Activated T-cell treated with anti-CD3 and anti-CD28 coated beads, Interleukin-2, amount 50 U/mL, for 72 hours (primary cell): ENCODE measurements around the gene AASDH. TPM values are rescaled to one million over a fixed set of nuclear protein-coding genes. Genes with fewer than 3 reads are reported as not detected.
A peak's percentile ranks its signal among the peaks of the same experiment; 100 is the strongest.

ENCODE experiments used
- ATAC-seq, 2 donors: fragments of 150-1000 bp; cut with Tn5 transposase; replicated peaks in 1 of 2; 2 replicates each; pipeline ENCODE4 v1.10.0; 2021; ENCODE audit warnings: moderate library complexity in 2 of 2, mild to moderate bottlenecking in 1 of 2
- DNase-seq, 2 donors: peaks; one replicate each; pipeline ENCODE4 v3.0.0; 2021 to 2022; ENCODE audit warnings: mixed read lengths in 1 of 2
- H3K27ac Mint-ChIP-seq: one replicate; pipeline ENCODE4 v1.8.0; 2022; ENCODE audit warnings: mild to moderate bottlenecking, moderate library complexity, mixed read lengths
- H3K27me3 Mint-ChIP-seq: one replicate; pipeline ENCODE4 v1.8.0; 2022; ENCODE audit warnings: low read depth, mixed read lengths
- H3K36me3 Mint-ChIP-seq, 2 donors: one replicate each; pipeline ENCODE4 v1.8.0; 2022; ENCODE audit warnings: mixed read lengths in 2 of 2, mild to moderate bottlenecking in 1 of 2; ENCODE audit not compliant: insufficient read depth in 2 of 2
- H3K4me1 Mint-ChIP-seq: one replicate; pipeline ENCODE4 v1.8.0; 2022; ENCODE audit warnings: low read depth, mixed read lengths
- H3K4me3 Mint-ChIP-seq, 2 donors: one replicate each; pipeline ENCODE4 v1.8.0; 2022; ENCODE audit warnings: mild to moderate bottlenecking in 2 of 2, mixed read lengths in 2 of 2, moderate library complexity in 2 of 2
- H3K9me3 Mint-ChIP-seq, 2 donors: one replicate each; pipeline ENCODE4 v1.8.0; 2022; ENCODE audit warnings: mixed read lengths in 2 of 2
- total RNA-seq, 2 donors: library from RNA; stranded (reverse); gene quantifications; one replicate each; pipeline ENCODE4 v1.2.3, GENCODE V29; 2022

Gene AASDH
- total RNA-seq = 10 to 100 TPM; 17.6 to 18.4 TPM

- peak; percentile 94 to 95 for ATAC-seq
- peaks cover 40% of the 10 kb centered on the region for H3K4me1 Mint-ChIP-seq
- peak within 1 kb of the TSS; percentile 98 to 99 for H3K4me3 Mint-ChIP-seq
- peak; percentile 93 to 95 for DNase-seq
- no peaks in the 10 kb centered on the region for H3K27me3 Mint-ChIP-seq
- peaks cover 4 to 5% of the 10 kb centered on the region in 2 donors for H3K36me3 Mint-ChIP-seq
- peak within 1 kb of the TSS; percentile 97 for H3K27ac Mint-ChIP-seq
- no peaks in the 10 kb centered on the region for H3K9me3 Mint-ChIP-seq
These were observed at the start of gene AASDH for GRCh38 chr4:56387023-56388001. Gene AASDH (minus strand): TSS chr4:56387491. CDS start chr4:56384299, 3,192 bp downstream.

GRCh38 chr4:56435140-56435926, 48.0 kb upstream of the AASDH start, which contains the start of gene PPAT:
Gene PPAT (minus strand): TSS chr4:56435615. CDS start chr4:56435477, 138 bp downstream.
- ATAC-seq = peak; percentile 83 to 84
- H3K36me3 Mint-ChIP-seq = peaks cover 6 to 16% of the 10 kb centered on the region in 2 donors
- H3K4me1 Mint-ChIP-seq = peaks cover 75% of the 10 kb centered on the region
- no peaks in the 10 kb centered on the region for H3K27me3 Mint-ChIP-seq
- H3K27ac Mint-ChIP-seq = peak within 1 kb of the TSS; percentile 93
- H3K4me3 Mint-ChIP-seq = peak within 1 kb of the TSS; percentile 88 to 100
- no peaks in the 10 kb centered on the region for H3K9me3 Mint-ChIP-seq
- peak; percentile 99 for DNase-seq

- no peaks in the 10 kb centered on the region for H3K9me3 Mint-ChIP-seq
- H3K27me3 Mint-ChIP-seq = no peaks in the 10 kb centered on the region
- peak overlapping the region; percentile 77 for H3K27ac Mint-ChIP-seq
- peaks cover 75% of the 10 kb centered on the region for H3K4me1 Mint-ChIP-seq
- H3K36me3 Mint-ChIP-seq = peaks cover 6 to 14% of the 10 kb centered on the region in 2 donors
- DNase-seq (peak; percentile 40 to 46), ATAC-seq (no peak)
- peak overlapping the region; percentile 88 to 100 for H3K4me3 Mint-ChIP-seq
These were observed 47.4 kb upstream of the AASDH start for GRCh38 chr4:56434599-56435139.

- no peak for DNase-seq
- H3K27ac Mint-ChIP-seq = no peak overlapping the region
- peaks cover 6 to 9% of the 10 kb centered on the region in 2 donors for H3K36me3 Mint-ChIP-seq
- no peaks in the 10 kb centered on the region for H3K9me3 Mint-ChIP-seq
- peak overlapping the region; percentile 88 to 100 for H3K4me3 Mint-ChIP-seq
- ATAC-seq = no peak
- H3K27me3 Mint-ChIP-seq = no peaks in the 10 kb centered on the region
- H3K4me1 Mint-ChIP-seq = peaks cover 75% of the 10 kb centered on the region
These were observed 46.0 kb upstream of the AASDH start for GRCh38 chr4:56433280-56433679.

DNA sequence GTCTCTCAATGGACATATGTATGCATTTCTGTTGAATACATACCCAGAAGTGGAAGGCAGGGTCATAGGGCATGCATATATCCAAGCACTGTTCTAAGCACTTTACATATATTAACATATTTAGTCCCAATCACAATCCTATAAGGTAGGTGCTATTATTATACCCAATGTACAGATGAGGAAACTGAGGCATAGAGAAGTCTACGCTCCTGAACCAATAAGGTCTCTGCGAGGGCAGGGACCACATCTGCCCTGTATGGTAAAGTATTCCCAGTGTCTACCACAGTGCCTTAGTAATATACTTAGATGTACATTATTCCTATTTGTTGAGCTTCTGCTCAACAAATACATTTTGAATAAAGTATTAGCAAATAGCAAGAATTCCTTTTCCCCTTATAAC, 42.9 kb upstream of the AASDH start:
- H3K4me1 Mint-ChIP-seq = peaks cover 89% of the 10 kb centered on the region
- no peak overlapping the region for H3K4me3 Mint-ChIP-seq
- no peaks in the 10 kb centered on the region for H3K27me3 Mint-ChIP-seq
- peaks cover 2 to 5% of the 10 kb centered on the region in 2 donors for H3K36me3 Mint-ChIP-seq
- ATAC-seq (no peak), DNase-seq (no peak)
- peaks cover 0 to 2% of the 10 kb centered on the region in 2 donors for H3K9me3 Mint-ChIP-seq
- H3K27ac Mint-ChIP-seq = no peak overlapping the region

DNA sequence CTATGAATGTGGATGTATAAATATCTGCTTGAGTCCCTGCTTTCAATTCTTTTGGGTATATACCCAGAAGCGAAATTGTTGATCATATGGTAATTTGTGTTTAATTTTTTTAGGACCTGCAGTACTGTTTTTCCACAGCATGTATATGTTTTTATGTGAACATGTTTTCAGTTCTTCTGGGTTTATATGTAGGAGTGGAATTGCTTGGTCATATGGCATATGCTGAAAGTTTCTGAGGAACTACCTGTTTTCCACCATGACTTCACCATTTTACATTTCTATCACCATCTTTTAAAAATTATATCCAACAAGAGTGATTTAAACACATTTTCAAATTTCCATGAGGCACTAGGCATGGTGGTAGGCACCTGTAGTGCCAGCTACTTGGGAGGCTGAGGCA, 39.9 kb upstream of the AASDH start:
- peaks cover 67% of the 10 kb centered on the region for H3K4me1 Mint-ChIP-seq
- H3K27ac Mint-ChIP-seq = no peak overlapping the region

DNA sequence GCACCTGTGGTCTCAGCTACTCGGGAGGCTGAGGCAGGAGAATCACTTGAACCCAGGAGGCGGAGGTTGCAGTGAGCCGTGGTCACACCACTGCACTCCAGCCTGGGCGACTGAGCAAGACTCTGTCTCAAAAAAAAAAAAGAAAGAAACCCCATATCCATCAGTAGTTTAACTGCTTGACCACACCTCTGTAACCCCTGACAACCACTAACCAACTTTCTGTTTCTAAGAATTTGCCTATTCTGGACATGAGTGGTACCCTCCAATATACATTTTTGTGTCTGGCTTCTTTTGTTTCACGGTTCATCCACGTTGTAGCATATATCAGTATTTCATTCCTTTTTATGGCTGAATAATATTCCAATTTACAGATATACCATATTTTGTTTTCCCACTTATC, 39.0 kb upstream of the AASDH start:
- peaks cover 0 to 2% of the 10 kb centered on the region in 2 donors for H3K9me3 Mint-ChIP-seq

More for the DNA sequence above, 39.9 kb upstream of the AASDH start:
- Mint-ChIP-seq H3K27me3 (no peaks in the 10 kb centered on the region), H3K36me3 (peaks cover 2 to 5% of the 10 kb centered on the region in 2 donors), H3K4me3 (no peak overlapping the region), H3K9me3 (peaks cover 0 to 2% of the 10 kb centered on the region in 2 donors)
- ATAC-seq = no peak
- no peak for DNase-seq

GRCh38 chr4:56425518-56425917, 38.2 kb upstream of the AASDH start:
- Mint-ChIP-seq H3K27ac (no peak overlapping the region), H3K36me3 (peaks cover 2 to 5% of the 10 kb centered on the region in 2 donors), H3K4me1 (peaks cover 51% of the 10 kb centered on the region), H3K27me3 (no peaks in the 10 kb centered on the region), H3K9me3 (peaks cover 0 to 2% of the 10 kb centered on the region in 2 donors), H3K4me3 (no peak overlapping the region)
- ATAC-seq (no peak), DNase-seq (no peak)

More for the DNA sequence above, 39.0 kb upstream of the AASDH start:
- no peak for ATAC-seq
- H3K4me1 Mint-ChIP-seq = peaks cover 58% of the 10 kb centered on the region
- no peak for DNase-seq
- no peak overlapping the region for H3K4me3 Mint-ChIP-seq
- peaks cover 2 to 5% of the 10 kb centered on the region in 2 donors for H3K36me3 Mint-ChIP-seq
- H3K27me3 Mint-ChIP-seq = no peaks in the 10 kb centered on the region
- no peak overlapping the region for H3K27ac Mint-ChIP-seq

DNA sequence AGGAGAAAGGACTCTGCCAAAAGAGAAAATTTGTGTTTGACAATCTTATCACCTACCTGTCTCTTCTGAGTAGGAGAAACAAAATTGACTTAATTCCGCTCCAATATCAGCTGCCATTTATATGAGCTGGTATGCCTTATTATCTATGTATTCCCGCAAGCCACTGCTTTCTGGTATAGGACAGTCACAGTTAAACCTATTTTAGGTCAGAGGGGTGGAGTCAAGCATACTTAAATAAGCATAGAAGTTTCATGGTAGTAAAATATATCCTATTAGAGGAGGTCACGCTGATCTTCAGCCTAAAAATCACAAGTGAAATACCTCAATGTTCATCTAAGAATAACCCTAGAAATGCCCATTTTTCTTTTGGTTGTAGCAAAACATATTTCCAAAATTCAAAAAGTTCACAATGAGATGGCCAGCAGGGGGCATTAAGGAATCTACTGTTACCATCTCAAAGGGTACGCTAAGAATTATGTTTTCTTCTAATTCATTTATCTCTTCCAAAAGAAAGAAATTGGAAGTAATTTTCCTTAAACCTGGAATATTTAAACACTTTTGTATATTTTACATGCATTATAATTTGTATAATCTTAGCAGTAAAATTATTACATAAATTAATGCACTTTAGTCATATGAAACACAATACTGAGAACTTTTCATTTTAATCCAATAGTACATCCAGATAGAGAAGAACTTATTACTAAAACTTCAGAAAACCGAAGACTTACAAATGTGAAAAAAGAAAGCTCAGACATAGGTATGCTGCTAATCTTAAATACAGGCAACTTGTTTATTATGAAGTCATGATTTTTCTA, 37.6 kb upstream of the AASDH start:
- Mint-ChIP-seq H3K4me3 (no peak overlapping the region), H3K27me3 (no peaks in the 10 kb centered on the region), H3K9me3 (peaks cover 0 to 2% of the 10 kb centered on the region in 2 donors), H3K36me3 (peaks cover 2 to 5% of the 10 kb centered on the region in 2 donors), H3K27ac (no peak overlapping the region), H3K4me1 (peaks cover 44% of the 10 kb centered on the region)
- DNase-seq (peak; percentile 35 to 41), ATAC-seq (no peak)

- ATAC-seq (no peak), DNase-seq (no peak)
- H3K4me3 Mint-ChIP-seq = no peak overlapping the region
- H3K36me3 Mint-ChIP-seq = peaks cover 2 to 5% of the 10 kb centered on the region in 2 donors
- peaks cover 0 to 2% of the 10 kb centered on the region in 2 donors for H3K9me3 Mint-ChIP-seq
- H3K27me3 Mint-ChIP-seq = no peaks in the 10 kb centered on the region
- no peak overlapping the region for H3K27ac Mint-ChIP-seq
- peaks cover 37% of the 10 kb centered on the region for H3K4me1 Mint-ChIP-seq
These were observed 36.9 kb upstream of the AASDH start for GRCh38 chr4:56424176-56424575.

DNA sequence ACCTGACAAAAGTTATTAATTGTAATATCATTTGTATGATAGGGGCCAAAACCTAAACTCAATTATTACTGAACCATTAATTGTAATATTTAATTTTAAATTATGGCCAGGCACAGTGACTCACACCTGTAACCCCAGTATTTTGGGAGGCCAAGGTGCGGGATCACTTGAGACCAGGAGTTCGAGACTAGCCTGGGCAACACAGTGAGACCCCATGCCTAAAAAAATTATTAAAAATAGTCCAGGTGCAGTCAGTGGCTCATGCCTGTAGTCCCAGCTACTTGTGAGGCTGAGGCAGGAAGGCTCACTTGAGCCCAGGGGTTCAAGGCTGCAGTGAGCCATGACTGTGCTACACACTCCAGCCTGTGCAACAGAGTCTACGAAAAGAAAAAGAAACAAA, 30.1 kb upstream of the AASDH start:
- H3K27ac Mint-ChIP-seq = no peak overlapping the region
- no peaks in the 10 kb centered on the region for H3K27me3 Mint-ChIP-seq
- H3K9me3 Mint-ChIP-seq = no peaks in the 10 kb centered on the region
- no peaks in the 10 kb centered on the region for H3K36me3 Mint-ChIP-seq
- no peak overlapping the region for H3K4me3 Mint-ChIP-seq
- ATAC-seq (no peak), DNase-seq (no peak)
- peaks cover 3% of the 10 kb centered on the region for H3K4me1 Mint-ChIP-seq

GRCh38 chr4:56416349-56416748, 29.1 kb upstream of the AASDH start:
- Mint-ChIP-seq H3K27ac (no peak overlapping the region), H3K27me3 (no peaks in the 10 kb centered on the region), H3K4me1 (peaks cover 6% of the 10 kb centered on the region), H3K4me3 (no peak overlapping the region), H3K36me3 (no peaks in the 10 kb centered on the region), H3K9me3 (no peaks in the 10 kb centered on the region)
- ATAC-seq (no peak), DNase-seq (no peak)
